GM18907 (cell line): ENCODE data around the gene NAP1L4.
A peak's percentile ranks its signal among the peaks of the same experiment; 100 is the strongest.
"Not testable (repeated sequence)": the region's sequence is repeated elsewhere in the genome, so short reads cannot be mapped to it uniquely, and the experiment has no call there.

ENCODE experiments used
- ATAC-seq: cut with Tn5 transposase; IDR thresholded peaks from one replicate; pipeline ENCODE4 v1.9.1; 2021; ENCODE audit warnings: mild to moderate bottlenecking, moderate library complexity; ENCODE audit not compliant: unreplicated experiment

Gene NAP1L4

GRCh38 chr11:2911785-2912391, 80.2 kb downstream of the NAP1L4 start:
- no peak for ATAC-seq

- no peak for ATAC-seq
Observed at GRCh38 chr11:2911088-2911784, 80.9 kb downstream of the NAP1L4 start.

GRCh38 chr11:2910401-2910955, 81.7 kb downstream of the NAP1L4 start:
- ATAC-seq: no peak

GRCh38 chr11:2909133-2909902, 82.8 kb downstream of the NAP1L4 start:
- no peak for ATAC-seq

- no peak for ATAC-seq
Observed at GRCh38 chr11:2908130-2908529, 84.0 kb downstream of the NAP1L4 start.

GRCh38 chr11:2905299-2905698, 86.8 kb downstream of the NAP1L4 start:
- not testable (repeated sequence) for ATAC-seq

- ATAC-seq: no peak
Observed at GRCh38 chr11:2904153-2905052, 87.7 kb downstream of the NAP1L4 start.

- no peak for ATAC-seq
Observed at GRCh38 chr11:2903672-2904011, 88.5 kb downstream of the NAP1L4 start.

GRCh38 chr11:2902784-2903671, 89.1 kb downstream of the NAP1L4 start:
- no peak for ATAC-seq

GRCh38 chr11:2901854-2902783, 90.0 kb downstream of the NAP1L4 start:
- ATAC-seq: peak; percentile 96

- peak; percentile 2 for ATAC-seq
Observed at GRCh38 chr11:2901196-2901796, 90.8 kb downstream of the NAP1L4 start.

GRCh38 chr11:2899080-2899783, 92.9 kb downstream of the NAP1L4 start:
- ATAC-seq: no peak

GRCh38 chr11:2898366-2899079, 93.6 kb downstream of the NAP1L4 start:
- no peak for ATAC-seq

- no peak for ATAC-seq
Observed at GRCh38 chr11:2897048-2897447, 95.1 kb downstream of the NAP1L4 start.

- ATAC-seq: no peak
Observed at GRCh38 chr11:2896047-2896446, 96.1 kb downstream of the NAP1L4 start.
